ENCODE data around the gene WDR35.

The WDR35 gene

DNA sequence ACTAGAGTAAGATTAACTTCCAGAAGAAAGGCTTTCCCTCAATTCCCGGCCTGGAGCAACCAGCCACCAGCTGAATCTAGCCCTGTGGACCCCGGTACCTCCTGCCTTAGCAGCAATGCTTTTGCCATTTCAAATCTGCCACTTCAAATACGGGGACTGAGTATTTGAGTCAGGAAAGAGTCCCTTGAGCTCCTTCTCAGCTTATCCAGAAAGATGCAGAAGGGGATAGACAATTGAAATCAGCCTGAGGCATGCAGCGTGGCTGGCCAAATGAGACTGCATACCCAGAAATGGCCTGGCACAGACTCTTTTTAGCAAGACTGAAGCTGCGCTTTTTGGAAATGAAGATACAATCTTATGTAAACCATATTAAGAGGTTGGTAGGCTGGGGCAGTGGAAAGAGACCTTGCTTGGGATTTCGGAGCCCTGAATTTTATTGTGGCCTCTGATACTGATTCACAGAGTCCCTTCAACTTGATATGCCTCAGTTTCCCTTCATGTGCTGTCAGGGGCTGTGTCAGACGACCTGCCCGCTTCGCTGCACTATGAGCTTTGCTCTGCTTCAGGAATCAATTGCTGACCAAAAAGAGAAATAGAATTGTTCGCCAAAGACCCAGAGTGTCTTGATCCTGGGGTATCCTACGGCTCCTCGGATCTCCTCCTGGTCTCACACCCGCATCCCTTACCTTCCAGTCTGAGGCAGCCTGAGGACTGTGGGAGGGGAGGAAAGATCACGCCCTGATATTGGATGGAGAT is 21.5 kb upstream of the WDR35 start:
- no peak for DNase-seq

DNA sequence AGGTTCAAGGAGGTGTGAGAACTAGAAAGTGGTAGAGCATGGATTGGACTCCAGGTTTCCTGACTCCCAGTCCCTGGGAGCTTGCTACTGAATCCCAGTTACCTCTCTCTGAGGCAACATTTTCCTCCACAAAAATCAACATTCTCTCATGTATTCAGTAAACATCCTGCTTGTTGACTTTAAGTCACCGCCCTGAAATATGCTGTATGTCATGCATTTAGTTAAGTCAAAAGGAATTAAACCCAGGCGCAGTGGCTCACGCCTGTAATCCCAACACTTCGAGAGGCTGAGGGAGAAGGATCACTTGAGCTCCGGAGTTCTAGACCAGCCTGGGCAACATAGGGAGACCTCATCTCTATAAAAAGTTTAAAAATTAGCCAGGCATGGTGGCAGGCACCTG is 18.8 kb upstream of the WDR35 start:
- no peak for DNase-seq

DNA sequence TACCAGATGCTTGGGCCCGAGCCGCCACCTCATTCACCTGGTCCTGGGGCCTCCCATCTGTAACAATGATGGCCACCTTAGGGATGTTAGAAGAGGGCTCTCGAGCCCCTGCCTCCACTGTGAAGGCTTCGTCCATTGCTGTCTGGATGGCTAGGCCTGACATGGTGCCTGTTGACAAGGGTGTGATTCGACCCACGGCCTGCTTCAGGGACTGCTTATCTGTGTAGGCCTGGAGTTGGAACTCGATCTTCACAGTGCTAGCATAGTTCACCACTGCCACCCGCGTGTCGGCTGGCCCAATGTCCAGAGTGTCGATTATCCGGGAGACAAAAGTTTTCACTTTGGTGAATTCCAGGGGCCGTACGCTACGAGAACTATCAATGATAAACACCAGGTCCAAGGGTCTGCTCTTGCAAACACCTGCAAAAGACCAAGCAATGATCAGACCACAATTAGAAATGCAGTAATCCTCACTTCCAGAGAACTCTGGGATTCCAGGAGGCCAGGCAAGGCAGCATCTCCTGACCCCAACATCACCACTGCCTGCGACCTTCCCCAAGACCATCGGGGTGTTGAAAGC is 16.1 kb upstream of the WDR35 start:
- no peak for DNase-seq

DNA sequence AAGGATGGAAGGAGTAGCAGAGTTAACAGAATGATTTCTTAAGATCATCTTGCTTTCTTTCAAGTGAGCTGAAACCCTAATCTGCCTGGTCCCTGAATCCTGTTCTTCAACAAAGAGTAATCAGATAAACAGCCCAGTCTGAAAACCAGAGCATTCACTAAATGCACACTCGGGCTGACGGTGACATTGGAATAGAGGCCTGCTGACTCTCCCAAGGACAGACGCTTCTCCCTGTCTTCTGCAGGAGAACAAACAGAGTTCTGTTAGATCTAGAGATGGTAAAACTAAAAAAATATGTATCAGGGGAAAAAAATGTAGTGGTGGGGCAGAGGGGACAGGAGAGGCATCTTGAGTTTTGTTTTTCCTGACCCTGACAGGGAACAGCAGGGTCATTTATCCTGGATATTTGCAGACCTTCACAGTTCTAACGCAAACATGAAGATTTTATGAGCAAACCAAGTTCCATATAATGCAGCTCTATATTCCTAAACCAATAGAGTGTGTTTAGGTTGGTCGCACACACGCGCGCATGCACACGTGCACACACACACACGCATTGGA is 15.2 kb upstream of the WDR35 start:
- DNase-seq: no peak

DNA sequence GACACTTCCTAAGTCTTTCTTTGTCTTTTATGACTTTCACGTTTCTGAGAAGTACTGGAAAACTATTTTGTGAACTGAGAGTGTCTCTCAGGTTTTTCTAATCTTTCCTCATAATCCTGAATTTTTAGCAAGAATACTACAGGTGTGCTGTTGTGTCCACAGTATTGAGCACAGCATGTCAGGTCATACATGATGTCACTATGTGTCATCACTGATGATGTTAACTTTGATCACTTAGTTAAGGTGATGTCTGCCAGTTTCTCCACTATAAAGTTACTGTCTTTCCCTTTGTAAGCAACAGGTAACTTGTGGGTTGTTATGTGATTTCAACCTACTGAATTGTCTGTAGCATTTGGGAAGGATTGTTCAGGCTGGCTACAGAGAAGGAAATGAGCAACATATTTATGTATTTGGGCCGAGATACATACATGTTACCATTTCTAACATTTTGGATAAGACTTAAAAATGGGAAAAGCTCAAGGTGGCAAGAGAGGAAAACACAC is 11.5 kb upstream of the WDR35 start:
- no peak for DNase-seq

DNA sequence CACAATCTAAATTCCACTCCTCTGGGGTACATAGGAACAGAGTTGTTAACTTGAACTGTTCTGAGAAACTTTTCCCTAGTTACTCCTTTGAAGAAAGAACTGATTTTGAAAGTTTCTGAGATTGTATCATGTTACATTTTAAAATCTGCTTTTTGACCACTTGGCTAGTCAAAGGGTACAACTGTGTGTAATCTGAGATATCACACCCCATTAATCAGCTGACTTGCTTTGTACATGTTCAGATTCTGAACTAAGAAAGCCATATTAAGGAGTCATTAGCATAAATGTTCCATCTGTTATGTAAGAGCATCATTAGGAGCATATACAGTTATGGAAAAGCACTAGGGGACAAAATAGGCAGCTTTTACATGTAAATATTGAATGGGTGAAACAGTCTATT is 3.8 kb upstream of the WDR35 start:
- no peak for DNase-seq

DNA sequence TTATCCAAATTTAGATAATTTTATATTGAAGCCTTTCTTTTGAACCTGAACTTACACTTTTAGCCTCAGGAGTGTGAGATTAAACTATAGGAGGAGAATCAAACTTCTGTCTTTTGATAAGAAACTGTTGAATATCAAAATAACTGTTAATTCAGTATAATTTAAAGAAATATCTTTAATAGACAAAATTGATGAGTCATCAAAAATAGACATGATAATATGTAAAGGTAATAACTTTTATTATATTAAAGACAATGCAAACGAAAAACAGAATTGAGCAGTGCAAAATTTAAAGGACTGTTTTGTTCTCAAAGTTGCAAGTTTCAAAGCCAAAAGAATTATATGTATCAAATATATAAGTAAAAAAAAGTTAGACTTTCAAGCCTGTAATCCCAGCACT is 2.0 kb upstream of the WDR35 start:
- DNase-seq: no peak

DNA sequence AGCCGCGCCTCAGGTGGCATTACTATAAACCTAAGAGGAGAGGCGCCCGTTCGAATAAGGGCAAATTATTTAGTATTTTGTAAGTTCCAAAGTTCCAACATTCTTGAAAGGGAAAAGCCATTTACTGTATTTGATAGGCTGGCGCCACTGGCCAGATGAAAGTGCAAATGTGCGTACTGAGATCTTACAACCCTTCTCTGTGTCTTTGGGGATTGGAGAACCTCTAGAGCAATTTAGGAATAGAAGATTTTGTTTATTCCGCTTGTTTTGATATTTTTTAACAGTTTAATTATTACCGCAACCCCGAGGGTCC is 467 bp upstream of the WDR35 start:
- DNase-seq: no peak

DNA sequence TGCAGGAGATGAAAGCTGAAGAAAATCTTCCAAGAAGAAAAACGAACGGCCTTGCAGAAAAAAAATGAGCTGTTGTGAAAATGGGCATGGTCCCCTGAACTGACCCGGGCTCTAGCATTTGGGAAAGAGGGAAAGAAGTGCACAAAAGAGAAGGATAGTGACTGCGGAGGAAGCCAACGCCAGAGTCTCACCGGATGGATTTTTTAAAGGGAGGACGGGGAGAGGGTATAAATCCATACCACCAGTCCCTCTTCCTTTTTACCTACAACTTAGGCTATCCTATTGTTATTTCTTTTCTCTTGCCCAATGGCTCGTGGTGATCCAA is 601 bp downstream of the WDR35 start:
- no peak for DNase-seq

DNA sequence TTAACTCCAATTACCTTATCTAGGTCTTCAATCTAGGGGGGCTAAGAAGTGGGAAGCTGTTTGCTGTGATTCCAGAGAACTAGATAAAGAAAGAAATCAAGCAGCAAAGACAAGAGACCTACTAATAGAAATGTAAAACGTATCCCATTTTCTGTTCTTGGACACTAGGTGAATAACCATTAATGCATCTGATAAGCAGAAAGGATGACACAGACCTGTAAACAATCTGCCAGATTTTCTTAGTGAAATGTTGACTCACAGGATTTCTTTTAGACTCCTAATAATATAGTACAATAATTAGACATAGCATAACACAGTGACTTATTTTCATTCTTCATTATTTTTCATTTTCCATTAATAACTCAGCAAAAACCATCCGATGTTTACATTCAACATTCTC is 1.3 kb downstream of the WDR35 start:
- no peak for DNase-seq

DNA sequence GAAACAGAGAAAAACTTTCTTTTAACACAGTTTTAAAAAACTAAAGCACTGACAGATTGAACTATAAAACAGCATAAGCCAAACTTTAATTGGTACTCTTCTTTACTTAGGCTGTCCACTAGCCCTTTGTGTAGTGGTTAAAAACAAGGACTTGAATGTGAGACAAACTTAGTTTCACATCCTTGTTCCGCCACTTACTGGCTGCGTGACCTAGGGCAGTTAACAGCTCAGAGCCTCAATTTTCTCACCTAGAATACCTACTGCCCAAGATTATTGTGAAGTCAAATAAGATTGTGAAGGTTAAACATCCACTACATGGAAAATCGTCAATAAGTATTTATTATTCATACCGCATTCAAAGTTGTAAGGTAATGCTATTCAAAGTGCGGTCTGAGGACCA is 2.0 kb downstream of the WDR35 start:
- no peak for DNase-seq

DNA sequence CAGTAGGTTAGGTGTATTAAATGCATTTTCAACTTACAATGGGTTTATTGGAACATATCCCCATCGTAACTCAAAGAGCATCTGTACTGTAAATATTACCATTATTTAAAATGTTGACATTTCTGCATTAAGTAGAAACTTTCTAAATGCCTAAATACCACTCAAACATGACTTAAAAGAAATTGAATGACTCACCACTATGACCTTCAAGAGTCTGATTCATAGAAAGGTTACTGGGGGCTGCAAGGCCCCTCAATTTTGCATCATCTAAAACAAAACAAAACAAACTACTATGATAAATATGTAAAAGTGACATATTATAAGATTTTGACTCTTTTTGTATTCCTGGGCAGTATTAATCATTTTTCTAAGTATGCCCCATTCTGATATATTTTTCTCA is 7.6 kb downstream of the WDR35 start:
- no peak for DNase-seq

DNA sequence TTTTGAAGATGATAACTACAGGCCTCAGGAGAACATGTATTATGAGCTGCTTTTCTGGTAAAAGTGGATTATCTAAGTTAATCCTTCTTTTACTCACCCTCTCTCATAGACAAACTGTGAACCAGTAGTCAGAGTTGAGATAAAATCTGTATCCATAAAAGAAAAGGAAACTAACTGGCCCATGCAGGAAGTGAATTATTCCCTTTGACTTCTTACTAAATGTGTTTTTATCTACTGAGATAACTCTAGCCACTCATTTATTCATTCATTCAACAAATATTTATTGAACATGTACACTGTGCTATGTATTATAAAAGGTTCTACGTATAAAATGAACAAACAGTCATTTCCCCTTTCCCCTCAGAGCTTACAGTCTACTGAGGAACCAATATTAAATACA is 10.0 kb downstream of the WDR35 start:
- no peak for DNase-seq

DNA sequence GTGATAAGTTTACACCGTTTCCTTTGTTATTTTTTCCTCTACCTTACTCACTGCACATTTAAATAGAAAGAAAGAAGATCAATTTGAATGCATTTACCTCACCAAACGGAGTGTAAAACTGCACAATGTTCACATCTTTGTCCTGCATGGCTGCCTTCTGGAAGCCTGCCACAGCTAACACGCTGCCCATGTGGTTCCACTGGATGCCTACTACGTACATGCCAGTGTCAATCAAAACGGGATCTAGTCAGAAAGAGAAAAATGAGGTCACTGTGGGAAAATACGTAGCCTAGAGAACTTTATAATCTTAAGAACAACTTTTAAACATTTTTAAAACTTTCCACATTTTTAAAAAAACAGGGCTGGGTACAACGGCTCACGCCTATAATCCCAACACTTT is 16.4 kb downstream of the WDR35 start:
- DNase-seq: no peak

DNA sequence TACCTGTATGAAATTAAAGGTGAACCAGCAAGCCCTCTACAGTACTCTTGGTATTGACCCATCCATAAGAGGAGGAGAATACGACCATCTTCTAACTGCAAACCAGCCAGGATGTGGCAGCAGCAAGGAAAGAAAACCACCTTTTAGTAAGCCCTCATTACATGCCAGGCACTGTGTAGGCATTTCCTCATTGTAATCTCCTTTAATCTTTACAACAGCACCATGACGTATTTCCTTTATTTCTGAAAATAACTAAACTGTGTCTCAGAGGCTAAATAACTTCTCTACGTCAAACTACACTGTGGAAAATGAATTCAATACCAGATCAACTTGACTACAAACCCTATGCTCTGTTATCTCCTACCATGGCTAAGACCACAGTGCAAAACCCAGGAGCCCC is 18.2 kb downstream of the WDR35 start:
- peak; percentile 25 for DNase-seq

DNA sequence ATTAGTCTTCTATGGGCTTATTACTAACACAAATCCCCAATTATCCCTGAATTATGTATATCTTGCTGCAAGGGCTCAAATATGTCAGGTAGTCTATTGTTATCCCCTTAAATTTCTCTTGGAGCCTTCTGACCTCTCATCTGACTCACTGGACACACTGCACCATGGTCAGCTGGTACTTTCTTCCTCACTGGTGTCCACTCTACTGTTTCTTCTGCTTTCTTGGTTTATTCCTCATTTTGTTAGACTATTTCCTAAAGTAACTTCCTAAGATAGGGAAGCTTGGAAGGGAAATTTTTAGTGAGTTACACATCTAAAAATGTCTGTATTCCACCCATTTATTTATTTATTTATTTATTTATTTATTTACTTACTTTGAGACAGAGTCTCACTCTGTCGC is 26.5 kb downstream of the WDR35 start:
- no peak for DNase-seq

DNA sequence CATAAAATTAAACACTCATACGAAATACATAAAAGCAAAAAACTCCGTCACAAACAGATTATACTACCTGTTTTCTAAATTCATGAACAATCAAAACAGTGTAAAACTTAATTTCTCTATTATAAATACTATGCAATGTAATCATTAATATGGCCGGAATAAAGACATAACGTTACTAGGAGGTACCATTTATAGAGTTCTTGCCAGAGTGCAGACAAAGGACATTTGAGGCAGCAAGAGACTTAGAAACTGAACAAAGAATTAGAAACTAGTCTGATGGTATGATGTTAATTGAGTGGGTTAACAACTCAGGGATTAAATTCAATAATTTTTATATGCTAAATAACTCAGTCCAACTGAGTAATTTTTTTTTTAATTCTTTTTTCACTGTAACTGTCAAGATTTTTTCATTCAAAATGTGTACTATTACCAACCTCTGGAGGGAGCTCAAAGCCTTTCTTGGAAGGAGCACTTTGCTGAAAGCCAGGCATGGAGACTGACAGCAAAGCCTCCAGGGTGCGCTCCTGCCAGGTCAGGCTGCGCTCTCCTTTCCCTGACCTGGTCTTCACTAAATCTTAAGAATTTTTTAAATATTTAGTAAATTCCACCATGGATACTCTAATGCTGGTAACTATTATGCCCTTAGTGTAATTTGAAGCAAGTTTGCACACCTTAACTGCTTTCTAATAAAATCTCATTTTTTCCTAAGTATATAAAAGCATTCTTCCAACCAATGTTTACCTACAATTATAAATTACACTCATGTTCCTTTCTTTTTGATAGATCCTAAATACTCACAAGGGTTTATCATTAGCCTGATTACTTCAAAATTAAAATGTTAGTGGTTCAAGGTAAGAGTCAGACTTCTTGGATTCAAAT is 34.1 kb downstream of the WDR35 start:
- peak; percentile 62 for DNase-seq

DNA sequence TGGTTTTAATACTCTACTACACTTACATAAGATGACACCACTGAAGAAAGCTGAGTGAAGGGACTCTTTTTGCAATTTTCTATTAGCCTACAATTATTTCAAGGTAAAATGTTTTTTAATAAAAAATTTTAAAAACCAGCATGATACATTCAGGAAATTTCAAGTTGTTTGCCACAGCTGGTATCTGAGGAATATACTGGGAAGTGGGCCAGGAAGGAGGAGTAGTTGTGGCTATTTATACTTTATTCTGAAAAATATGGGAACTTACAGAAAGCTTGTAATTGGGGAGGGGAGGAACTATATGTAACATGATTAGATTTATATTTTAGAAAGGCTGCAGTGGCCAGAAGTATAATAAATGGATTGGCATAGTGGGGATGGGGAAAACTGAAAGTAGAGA is 40.8 kb downstream of the WDR35 start:
- DNase-seq: no peak

DNA sequence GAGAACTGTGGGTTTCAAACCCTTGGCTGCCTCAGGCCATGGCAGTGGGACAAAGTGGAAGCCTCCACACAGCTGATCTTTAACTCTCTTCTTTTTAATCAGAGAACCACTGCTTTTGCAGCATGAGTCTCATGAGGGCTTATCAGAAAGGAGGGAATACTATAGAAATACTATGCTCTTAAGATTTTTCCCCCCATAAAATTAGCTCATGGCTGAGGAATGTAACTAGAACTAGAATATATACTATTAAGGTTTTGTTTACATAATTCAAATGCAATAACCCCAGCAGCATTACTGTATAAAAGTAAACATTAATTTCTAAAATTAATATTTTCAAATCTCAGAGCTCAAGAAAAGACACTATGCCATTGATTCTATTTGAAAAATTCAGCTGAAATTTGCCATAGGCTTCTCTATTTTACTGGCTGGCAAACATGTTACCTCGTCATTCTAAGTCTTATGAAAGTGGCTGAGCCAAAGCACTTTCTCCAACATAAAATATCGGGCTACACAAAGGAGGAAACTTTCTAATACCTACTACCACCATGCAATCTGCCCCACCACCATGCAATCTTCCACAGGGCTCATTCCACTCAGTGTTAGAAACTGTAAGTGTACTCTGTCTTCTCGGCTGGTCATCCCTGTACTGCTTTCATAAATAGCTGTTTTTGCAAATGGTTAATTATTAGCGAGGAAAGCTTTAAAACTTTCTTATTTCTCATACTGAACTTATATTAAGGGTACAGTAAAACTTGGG is 42.5 kb downstream of the WDR35 start:
- DNase-seq: no peak

DNA sequence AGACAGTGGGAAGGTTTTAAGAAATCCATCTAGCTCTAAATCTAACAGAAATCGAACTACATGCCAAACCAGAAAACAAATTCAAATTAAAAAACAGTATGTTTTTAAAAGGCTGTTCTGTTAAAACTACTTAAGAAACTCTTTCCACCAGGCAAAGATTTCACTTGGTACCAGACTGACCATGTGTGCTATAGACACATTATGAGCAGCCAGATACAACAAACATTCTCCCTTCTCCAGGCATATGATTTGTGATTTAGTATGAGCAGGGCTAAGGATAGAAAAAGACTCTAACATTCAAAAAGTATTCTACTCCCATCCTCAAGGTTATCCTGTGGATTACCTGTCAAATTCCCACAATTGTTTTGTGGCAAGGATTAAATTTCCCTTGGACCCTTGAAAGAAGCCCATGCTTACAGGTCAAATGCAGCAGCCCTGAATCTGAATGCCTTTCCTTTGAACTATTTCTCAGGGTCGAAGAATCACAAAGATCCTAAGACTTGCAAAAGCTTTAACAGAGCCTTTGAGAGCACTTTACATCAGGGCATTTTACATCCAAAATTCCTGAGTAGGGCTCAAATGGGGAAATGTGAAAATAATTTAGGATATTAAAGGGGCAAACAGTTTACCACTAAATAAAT is 45.6 kb downstream of the WDR35 start:
- no peak for DNase-seq

DNA sequence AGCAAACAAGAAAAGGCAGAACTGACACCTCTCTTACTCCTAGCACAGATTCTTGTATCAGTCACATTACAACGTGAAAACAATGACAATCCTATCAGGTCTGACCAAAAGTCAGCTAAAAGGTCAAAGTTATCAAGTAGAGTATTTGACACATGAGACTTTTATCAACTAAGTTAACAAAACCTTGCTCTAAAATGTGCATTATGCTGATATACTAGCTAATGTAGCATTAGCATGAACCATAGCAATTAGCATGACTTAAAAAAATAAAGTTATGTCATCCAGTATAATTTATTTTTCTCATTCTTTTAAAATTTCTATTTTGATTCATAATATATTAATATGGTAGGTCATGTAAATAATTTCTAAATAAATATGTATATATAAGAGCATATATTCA is 46.7 kb downstream of the WDR35 start:
- no peak for DNase-seq

DNA sequence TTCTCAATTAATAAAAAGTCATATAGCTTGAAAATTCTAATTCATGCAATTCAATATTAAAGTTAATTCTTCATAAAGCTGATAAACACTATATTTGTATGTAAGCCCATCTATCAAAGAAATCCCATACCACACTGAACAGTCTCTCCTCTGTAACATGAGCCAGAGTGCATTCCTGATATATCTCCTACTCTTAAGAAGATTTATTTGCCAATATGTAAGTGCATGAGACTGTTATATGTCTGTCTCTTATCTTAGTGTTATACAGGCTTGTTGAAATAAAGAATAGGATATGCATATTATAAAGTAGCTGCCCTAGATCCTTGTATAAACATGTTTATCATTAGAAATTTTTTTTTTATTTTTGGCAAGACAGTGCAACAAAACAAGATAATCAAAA is 47.7 kb downstream of the WDR35 start:
- no peak for DNase-seq

DNA sequence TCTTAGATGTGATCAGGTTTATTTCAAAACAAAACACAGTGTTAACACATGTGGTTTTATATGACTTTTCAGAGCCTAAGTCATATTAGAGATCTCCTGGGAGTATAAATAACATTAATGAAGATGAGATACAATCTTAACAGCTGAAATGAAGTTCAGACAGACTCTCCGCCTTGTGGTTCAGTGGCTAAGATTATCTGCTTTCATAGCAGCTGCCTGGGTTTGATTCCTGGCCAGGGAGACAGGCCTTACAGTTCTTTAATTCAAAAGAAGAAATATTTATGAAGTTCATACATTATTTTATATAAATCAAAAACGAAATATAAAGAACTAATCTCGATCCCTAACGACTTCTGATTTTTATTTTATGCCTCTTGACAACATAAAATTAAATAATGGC is 52.9 kb downstream of the WDR35 start:
- no peak for DNase-seq
